ENCODE measurements around the gene USP48. TPM values are rescaled to one million over a fixed set of nuclear protein-coding genes. Genes with fewer than 3 reads are reported as not detected.

The USP48 gene
- total and polyA plus RNA-seq, 2 of the 13 experiments (the other 11 are each of a cell fraction or from before 2014, with no cell fraction given): 30.4 to 30.7 TPM

DNA sequence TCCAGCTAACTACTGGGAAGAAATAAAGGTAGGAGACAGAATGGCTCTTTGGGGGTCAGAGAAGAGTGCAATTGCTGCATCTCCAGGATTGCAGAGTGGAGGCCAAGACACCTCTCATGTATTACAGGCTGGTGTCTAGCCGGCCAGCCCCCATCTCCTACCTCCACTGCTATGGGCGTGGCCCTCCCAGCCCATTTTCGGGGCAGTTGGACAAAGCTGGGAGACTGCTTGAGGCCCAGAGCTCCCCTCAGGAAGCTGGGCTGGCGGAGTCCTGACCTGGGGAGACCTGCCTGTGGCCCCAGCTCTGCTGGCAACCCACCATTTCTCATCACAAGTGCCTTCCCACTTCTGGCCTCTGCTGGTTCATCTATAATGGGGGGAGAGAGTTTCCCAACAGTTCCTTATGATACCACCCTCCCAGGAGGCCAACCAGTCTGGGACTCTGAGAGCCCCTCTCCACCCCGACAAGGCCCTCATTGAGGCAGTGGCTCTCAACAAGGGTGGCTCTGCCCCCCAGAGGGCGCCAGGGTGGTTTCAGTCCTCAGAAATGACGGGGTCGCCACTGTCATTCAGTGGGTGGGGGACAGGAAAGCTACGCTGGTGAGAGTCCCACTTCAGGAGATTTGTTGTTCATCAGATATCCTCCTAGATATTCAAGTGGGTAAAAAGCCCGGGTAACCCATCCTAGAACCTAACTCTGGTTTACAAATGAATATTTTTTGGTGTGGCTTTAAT, 125.3 kb downstream of the USP48 start:
- H3K36me3 ChIP-seq (replicated peaks in 1 of 2; ENCODE audit: control insufficient read depth in 1 of 2, insufficient read depth in 2 of 2, low read length in 2 of 2): no peaks in the 10 kb centered on the region
- POLR2A ChIA-PET: interaction anchor here (1.2 kb wide), 1 partner anchor 12 kb away, joined by 3 read pairs; the partner anchor contains the start of gene RAP1GAP
- H2AFZ ChIP-seq (ENCODE audit: low read length): no peak overlapping the region
- TF ChIP-seq, protein P1, sequence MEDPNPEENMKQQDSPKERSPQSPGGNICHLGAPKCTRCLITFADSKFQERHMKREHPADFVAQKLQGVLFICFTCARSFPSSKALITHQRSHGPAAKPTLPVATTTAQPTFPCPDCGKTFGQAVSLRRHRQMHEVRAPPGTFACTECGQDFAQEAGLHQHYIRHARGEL (CRISPR knock-in tag; IDR thresholded peaks at IDR 0.05): no peak
- TF ChIP-seq, protein P2, sequence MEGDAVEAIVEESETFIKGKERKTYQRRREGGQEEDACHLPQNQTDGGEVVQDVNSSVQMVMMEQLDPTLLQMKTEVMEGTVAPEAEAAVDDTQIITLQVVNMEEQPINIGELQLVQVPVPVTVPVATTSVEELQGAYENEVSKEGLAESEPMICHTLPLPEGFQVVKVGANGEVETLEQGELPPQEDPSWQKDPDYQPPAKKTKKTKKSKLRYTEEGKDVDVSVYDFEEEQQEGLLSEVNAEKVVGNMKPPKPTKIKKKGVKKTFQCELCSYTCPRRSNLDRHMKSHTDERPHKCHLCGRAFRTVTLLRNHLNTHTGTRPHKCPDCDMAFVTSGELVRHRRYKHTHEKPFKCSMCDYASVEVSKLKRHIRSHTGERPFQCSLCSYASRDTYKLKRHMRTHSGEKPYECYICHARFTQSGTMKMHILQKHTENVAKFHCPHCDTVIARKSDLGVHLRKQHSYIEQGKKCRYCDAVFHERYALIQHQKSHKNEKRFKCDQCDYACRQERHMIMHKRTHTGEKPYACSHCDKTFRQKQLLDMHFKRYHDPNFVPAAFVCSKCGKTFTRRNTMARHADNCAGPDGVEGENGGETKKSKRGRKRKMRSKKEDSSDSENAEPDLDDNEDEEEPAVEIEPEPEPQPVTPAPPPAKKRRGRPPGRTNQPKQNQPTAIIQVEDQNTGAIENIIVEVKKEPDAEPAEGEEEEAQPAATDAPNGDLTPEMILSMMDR (CRISPR knock-in tag; IDR thresholded peaks at IDR 0.05): peak; percentile 21; the same call in 1 of the 2 replicates
- TF ChIP-seq ZMAT3 (CRISPR knock-in tag; conservative IDR thresholded peaks at IDR 0.05): no peak
- DNase-seq (ENCODE audit: low spot score): no peak
- H3K4me1 ChIP-seq (ENCODE audit: insufficient read depth, low read length): peaks cover 17% of the 10 kb centered on the region
- no peaks in the 10 kb centered on the region for H3K27me3 ChIP-seq (ENCODE audit: control insufficient read depth in 1 of 2, insufficient read depth in 2 of 2, low read length in 2 of 2)
- H3K27ac ChIP-seq (ENCODE audit: extremely low read length, insufficient read depth, low read length): no peak overlapping the region
- CTCF ChIA-PET (ENCODE audit: low intra/inter-chr PET ratio, low total read pairs): no interaction called here
- no peaks in the 10 kb centered on the region for H3K79me2 ChIP-seq (ENCODE audit: insufficient read depth, low read length)
- no peak for ATAC-seq
- no TSS peak for BruUV-seq (replicated peaks)
- no peaks in the 10 kb centered on the region for H3K9me3 ChIP-seq (ENCODE audit: low read length)
- FAIRE-seq: no peak
- no peak overlapping the region for H3K9ac ChIP-seq (ENCODE audit: insufficient read depth, low read depth, low read length)
- no peak overlapping the region for H3K4me3 ChIP-seq (replicated peaks in 1 of 3; ENCODE audit: insufficient read depth in 1 of 3, low read depth in 2 of 3, low read length in 3 of 3)
- intact Hi-C loops (cut with micrococcal nuclease; ENCODE audit: unreplicated experiment) (loop anchor here (2.0 kb wide), 1 partner anchor 63 kb away; no protein-coding TSS in a partner anchor), in situ Hi-C loops (cut with HindIII; ENCODE audit: extremely low pct_ligation_motif_present, low pct_unique_long_range_greater_than_20kb) (loop anchor here (5.0 kb wide), 1 partner anchor 145 kb away; no protein-coding TSS in a partner anchor)
- H4K20me1 ChIP-seq (ENCODE audit: insufficient read depth, low read length): peaks cover 56% of the 10 kb centered on the region
- WGBS (ENCODE audit: low lambda C conversion rate): 91% methylated on average over 5 of the region's 10 CpGs
- no peak overlapping the region for H3K4me2 ChIP-seq (ENCODE audit: low read depth, low read length)

DNA sequence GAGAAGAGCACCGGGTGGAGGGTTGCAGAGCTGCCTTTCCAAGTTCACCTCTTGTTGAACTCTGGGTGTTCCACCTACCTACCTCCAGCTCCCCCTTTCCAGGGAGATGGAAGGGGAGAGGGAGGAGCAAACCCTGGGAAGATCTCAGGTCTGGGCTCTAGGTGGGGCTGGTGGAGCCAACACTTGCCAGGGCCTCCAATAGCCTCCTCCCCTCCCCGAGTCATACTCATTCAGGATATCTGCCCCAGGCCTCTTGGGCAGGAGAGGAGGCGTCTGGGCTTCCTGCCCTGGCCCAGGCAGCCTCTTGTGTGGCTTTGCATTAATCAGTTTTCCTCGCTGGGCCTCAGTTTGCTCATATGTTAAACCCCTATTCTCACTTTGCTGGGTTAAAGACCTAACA, 127.2 kb downstream of the USP48 start:
- ChIA-PET CTCF (ENCODE audit: low intra/inter-chr PET ratio, low total read pairs) (no interaction called here), POLR2A (no interaction called here)
- H3K27me3 ChIP-seq (ENCODE audit: control insufficient read depth in 1 of 2, insufficient read depth in 2 of 2, low read length in 2 of 2): no peaks in the 10 kb centered on the region
- no peaks in the 10 kb centered on the region for H3K36me3 ChIP-seq (replicated peaks in 1 of 2; ENCODE audit: control insufficient read depth in 1 of 2, insufficient read depth in 2 of 2, low read length in 2 of 2)
- BruUV-seq (replicated peaks): no TSS peak
- peaks cover 62% of the 10 kb centered on the region for H4K20me1 ChIP-seq (ENCODE audit: insufficient read depth, low read length)
- no peak overlapping the region for H3K4me2 ChIP-seq (ENCODE audit: low read depth, low read length)
- DNase-seq (ENCODE audit: low spot score): peak; percentile 33
- intact Hi-C loops (cut with micrococcal nuclease; ENCODE audit: unreplicated experiment): no loop called here
- H3K9ac ChIP-seq (ENCODE audit: insufficient read depth, low read depth, low read length): no peak overlapping the region
- no peaks in the 10 kb centered on the region for H3K79me2 ChIP-seq (ENCODE audit: insufficient read depth, low read length)
- WGBS (ENCODE audit: low lambda C conversion rate): 88% methylated on average over 3 of the region's 4 CpGs
- FAIRE-seq: no peak
- peak; percentile 26 for ATAC-seq
- TF ChIP-seq, protein P3, sequence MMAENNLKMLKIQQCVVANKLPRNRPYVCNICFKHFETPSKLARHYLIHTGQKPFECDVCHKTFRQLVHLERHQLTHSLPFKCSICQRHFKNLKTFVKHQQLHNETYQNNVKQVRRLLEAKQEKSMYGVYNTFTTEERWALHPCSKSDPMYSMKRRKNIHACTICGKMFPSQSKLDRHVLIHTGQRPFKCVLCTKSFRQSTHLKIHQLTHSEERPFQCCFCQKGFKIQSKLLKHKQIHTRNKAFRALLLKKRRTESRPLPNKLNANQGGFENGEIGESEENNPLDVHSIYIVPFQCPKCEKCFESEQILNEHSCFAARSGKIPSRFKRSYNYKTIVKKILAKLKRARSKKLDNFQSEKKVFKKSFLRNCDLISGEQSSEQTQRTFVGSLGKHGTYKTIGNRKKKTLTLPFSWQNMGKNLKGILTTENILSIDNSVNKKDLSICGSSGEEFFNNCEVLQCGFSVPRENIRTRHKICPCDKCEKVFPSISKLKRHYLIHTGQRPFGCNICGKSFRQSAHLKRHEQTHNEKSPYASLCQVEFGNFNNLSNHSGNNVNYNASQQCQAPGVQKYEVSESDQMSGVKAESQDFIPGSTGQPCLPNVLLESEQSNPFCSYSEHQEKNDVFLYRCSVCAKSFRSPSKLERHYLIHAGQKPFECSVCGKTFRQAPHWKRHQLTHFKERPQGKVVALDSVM (CRISPR knock-in tag; IDR thresholded peaks at IDR 0.05): peak; percentile 42; the same call in 1 of the 2 replicates
- TF ChIP-seq ZNF562 (CRISPR knock-in tag; IDR thresholded peaks at IDR 0.05; ENCODE audit: borderline replicate concordance): no peak
- TF ChIP-seq, protein P2 (CRISPR knock-in tag; IDR thresholded peaks at IDR 0.05): peak; percentile 25; the same call in 1 of the 2 replicates
- TF ChIP-seq GTF2F1 (IDR thresholded peaks at IDR 0.05; ENCODE audit: low read length): no peak
- 0 out of 2 replicates have a peak, but pooled peaks have one; percentile 16 for TF ChIP-seq STAG1 (CRISPR knock-in tag; IDR thresholded peaks at IDR 0.05)
- H3K27ac ChIP-seq (ENCODE audit: extremely low read length, insufficient read depth, low read length): no peak overlapping the region
- in situ Hi-C loops (cut with HindIII; ENCODE audit: extremely low pct_ligation_motif_present, low pct_unique_long_range_greater_than_20kb): loop anchor here (5.0 kb wide), 1 partner anchor 143 kb away; no protein-coding TSS in a partner anchor
- no peak overlapping the region for H3K4me3 ChIP-seq (replicated peaks in 1 of 3; ENCODE audit: insufficient read depth in 1 of 3, low read depth in 2 of 3, low read length in 3 of 3)
- H3K4me1 ChIP-seq (ENCODE audit: insufficient read depth, low read length): peaks cover 31% of the 10 kb centered on the region
- no peaks in the 10 kb centered on the region for H3K9me3 ChIP-seq (ENCODE audit: low read length)
- no peak overlapping the region for H2AFZ ChIP-seq (ENCODE audit: low read length)
